Measurements from ENCODE around the gene PTGFR. TPM values are rescaled to one million over a fixed set of nuclear protein-coding genes. Genes with fewer than 3 reads are reported as not detected.

The PTGFR gene
- total and polyA plus RNA-seq, 5 experiments from 2014 or later: not detected

- H3K36me3 Mint-ChIP-seq: no peaks in the 10 kb centered on the region
- H3K27ac Mint-ChIP-seq: no peak overlapping the region
- DNase-seq (no peak), ATAC-seq (no peak)
- no peaks in the 10 kb centered on the region for H3K9me3 Mint-ChIP-seq
- peaks cover 3 to 8% (median 4%) of the 10 kb centered on the region in 5 donors for H3K27me3 Mint-ChIP-seq
- H3K4me3 Mint-ChIP-seq: no peak overlapping the region
- POLR2A ChIA-PET: no interaction called here
- no peaks in the 10 kb centered on the region for H3K4me1 Mint-ChIP-seq
Measured at GRCh38 chr1:78527706-78528105, 36.9 kb downstream of the PTGFR start.

- Mint-ChIP-seq H3K4me3 (no peak overlapping the region), H3K9me3 (no peaks in the 10 kb centered on the region), H3K27ac (no peak overlapping the region), H3K27me3 (peaks cover 0 to 8% (median 2%) of the 10 kb centered on the region in 5 donors), H3K36me3 (no peaks in the 10 kb centered on the region), H3K4me1 (peaks cover 0 to 2% (median 0%) of the 10 kb centered on the region in 4 donors)
- POLR2A ChIA-PET: no interaction called here
- ATAC-seq (no peak), DNase-seq (no peak)
Measured at GRCh38 chr1:78533527-78533926, 42.8 kb downstream of the PTGFR start.

GRCh38 chr1:78535286-78535685 is 44.5 kb downstream of the PTGFR start:
- ATAC-seq (no peak), DNase-seq (no peak)
- H3K27ac Mint-ChIP-seq: no peak overlapping the region
- H3K4me3 Mint-ChIP-seq: no peak overlapping the region
- POLR2A ChIA-PET: no interaction called here
- H3K4me1 Mint-ChIP-seq: peaks cover 0 to 2% (median 0%) of the 10 kb centered on the region in 4 donors
- no peaks in the 10 kb centered on the region for H3K9me3 Mint-ChIP-seq
- no peaks in the 10 kb centered on the region for H3K36me3 Mint-ChIP-seq
- peaks cover 0 to 8% (median 1%) of the 10 kb centered on the region in 5 donors for H3K27me3 Mint-ChIP-seq

- Mint-ChIP-seq H3K9me3 (peaks cover under 1 to 5% (median 1%) of the 10 kb centered on the region in 9 donors), H3K4me1 (peaks cover 0 to 2% (median 0%) of the 10 kb centered on the region in 4 donors), H3K27ac (no peak overlapping the region), H3K36me3 (peaks cover 0 to 3% (median 0%) of the 10 kb centered on the region in 3 donors), H3K4me3 (no peak overlapping the region), H3K27me3 (peaks cover 0 to 10% (median 2%) of the 10 kb centered on the region in 5 donors)
- DNase-seq (no peak), ATAC-seq (no peak)
- POLR2A ChIA-PET: no interaction called here
Measured at GRCh38 chr1:78536427-78536826, 45.7 kb downstream of the PTGFR start.

- peaks cover 0 to 2% (median 0%) of the 10 kb centered on the region in 4 donors for H3K4me1 Mint-ChIP-seq
- ATAC-seq (no peak), DNase-seq (no peak)
- H3K9me3 Mint-ChIP-seq: peaks cover 2 to 28% (median 8%) of the 10 kb centered on the region in 9 donors
- no peak overlapping the region for H3K4me3 Mint-ChIP-seq
- no peak overlapping the region for H3K27ac Mint-ChIP-seq
- peaks cover 0 to 8% (median 4%) of the 10 kb centered on the region in 5 donors for H3K27me3 Mint-ChIP-seq
- POLR2A ChIA-PET: no interaction called here
- H3K36me3 Mint-ChIP-seq: peaks cover 0 to 11% (median 0%) of the 10 kb centered on the region in 3 donors
Measured at GRCh38 chr1:78540048-78540447, 49.3 kb downstream of the PTGFR start.

- DNase-seq (no peak), ATAC-seq (no peak)
- no peak overlapping the region for H3K4me3 Mint-ChIP-seq
- H3K36me3 Mint-ChIP-seq: peaks cover 0 to 11% (median 0%) of the 10 kb centered on the region in 3 donors
- no peak overlapping the region for H3K27ac Mint-ChIP-seq
- peaks cover 0 to 2% (median 0%) of the 10 kb centered on the region in 4 donors for H3K4me1 Mint-ChIP-seq
- POLR2A ChIA-PET: no interaction called here
- peaks cover 2 to 28% (median 11%) of the 10 kb centered on the region in 9 donors for H3K9me3 Mint-ChIP-seq
- peaks cover 0 to 7% (median 4%) of the 10 kb centered on the region in 5 donors for H3K27me3 Mint-ChIP-seq
Measured at GRCh38 chr1:78541479-78541878, 50.7 kb downstream of the PTGFR start.

GRCh38 chr1:78543941-78544643 is 53.3 kb downstream of the PTGFR start:
- ATAC-seq: no peak
- H3K27me3 Mint-ChIP-seq: peaks cover 3 to 17% (median 4%) of the 10 kb centered on the region in 5 donors
- H3K9me3 Mint-ChIP-seq: peaks cover 2 to 28% (median 11%) of the 10 kb centered on the region in 9 donors
- no peaks in the 10 kb centered on the region for H3K4me1 Mint-ChIP-seq
- peaks cover 0 to 11% (median 0%) of the 10 kb centered on the region in 3 donors for H3K36me3 Mint-ChIP-seq
- POLR2A ChIA-PET: no interaction called here
- no peak for DNase-seq
- no peak overlapping the region for H3K4me3 Mint-ChIP-seq
- H3K27ac Mint-ChIP-seq: no peak overlapping the region

- Mint-ChIP-seq H3K4me3 (no peak overlapping the region), H3K27me3 (peaks cover 3 to 17% (median 6%) of the 10 kb centered on the region in 5 donors), H3K27ac (no peak overlapping the region), H3K36me3 (peaks cover 0 to 19% (median 0%) of the 10 kb centered on the region in 3 donors), H3K9me3 (peaks cover 5 to 40% (median 16%) of the 10 kb centered on the region in 9 donors), H3K4me1 (no peaks in the 10 kb centered on the region)
- DNase-seq (no peak), ATAC-seq (no peak)
- POLR2A ChIA-PET: no interaction called here
Measured at GRCh38 chr1:78547081-78547480, 56.3 kb downstream of the PTGFR start.

GRCh38 chr1:78549331-78549730 is 58.6 kb downstream of the PTGFR start:
- Mint-ChIP-seq H3K4me3 (no peak overlapping the region), H3K9me3 (peaks cover 3 to 35% (median 17%) of the 10 kb centered on the region in 9 donors), H3K36me3 (peaks cover 0 to 24% (median 0%) of the 10 kb centered on the region in 3 donors), H3K27ac (no peak overlapping the region), H3K4me1 (no peaks in the 10 kb centered on the region), H3K27me3 (peaks cover 0 to 26% (median 11%) of the 10 kb centered on the region in 5 donors)
- POLR2A ChIA-PET: no interaction called here
- DNase-seq (no peak), ATAC-seq (no peak)

GRCh38 chr1:78549891-78550290 is 59.1 kb downstream of the PTGFR start:
- Mint-ChIP-seq H3K4me3 (no peak overlapping the region), H3K36me3 (peaks cover 0 to 25% (median 0%) of the 10 kb centered on the region in 3 donors), H3K9me3 (peaks cover 8 to 37% (median 22%) of the 10 kb centered on the region in 9 donors), H3K4me1 (no peaks in the 10 kb centered on the region), H3K27ac (no peak overlapping the region), H3K27me3 (peaks cover 0 to 26% (median 11%) of the 10 kb centered on the region in 5 donors)
- ATAC-seq: no peak
- no peak for DNase-seq
- POLR2A ChIA-PET: no interaction called here

- POLR2A ChIA-PET: no interaction called here
- H3K27ac Mint-ChIP-seq: no peak overlapping the region
- DNase-seq (no peak), ATAC-seq (no peak)
- no peak overlapping the region for H3K4me3 Mint-ChIP-seq
- peaks cover 9 to 33% (median 15%) of the 10 kb centered on the region in 5 donors for H3K27me3 Mint-ChIP-seq
- H3K36me3 Mint-ChIP-seq: peaks cover 0 to 26% (median 0%) of the 10 kb centered on the region in 3 donors
- no peaks in the 10 kb centered on the region for H3K4me1 Mint-ChIP-seq
- H3K9me3 Mint-ChIP-seq: peaks cover 8 to 44% (median 25%) of the 10 kb centered on the region in 9 donors
Measured at GRCh38 chr1:78553859-78554258, 63.1 kb downstream of the PTGFR start.

GRCh38 chr1:78554840-78555239 is 64.1 kb downstream of the PTGFR start:
- DNase-seq: no peak
- peaks cover 0 to 22% (median 0%) of the 10 kb centered on the region in 3 donors for H3K36me3 Mint-ChIP-seq
- H3K27me3 Mint-ChIP-seq: peaks cover 9 to 33% (median 15%) of the 10 kb centered on the region in 5 donors
- ATAC-seq: no peak
- peaks cover 4 to 36% (median 20%) of the 10 kb centered on the region in 9 donors for H3K9me3 Mint-ChIP-seq
- no peak overlapping the region for H3K4me3 Mint-ChIP-seq
- POLR2A ChIA-PET: no interaction called here
- no peak overlapping the region for H3K27ac Mint-ChIP-seq
- no peaks in the 10 kb centered on the region for H3K4me1 Mint-ChIP-seq

- DNase-seq (no peak), ATAC-seq (no peak)
- Mint-ChIP-seq H3K9me3 (peaks cover 0 to 20% (median 10%) of the 10 kb centered on the region in 9 donors), H3K4me1 (no peaks in the 10 kb centered on the region), H3K27ac (no peak overlapping the region), H3K4me3 (no peak overlapping the region), H3K36me3 (peaks cover 0 to 3% (median 0%) of the 10 kb centered on the region in 3 donors), H3K27me3 (peaks cover 6 to 24% (median 10%) of the 10 kb centered on the region in 5 donors)
- POLR2A ChIA-PET: no interaction called here
Measured at GRCh38 chr1:78559680-78560079, 68.9 kb downstream of the PTGFR start.
